SK-N-SH (cell line): Measurements from ENCODE around the gene PROM1.

ENCODE experiments used
- FOXJ3 ChIP-seq: sonication (generic); formaldehyde crosslinking; IDR thresholded peaks from 2 replicates; pipeline ENCODE4 v1.5.1; 2020; ENCODE audit warnings: mild to moderate bottlenecking, missing genetic modification reagents
- GABPA ChIP-seq: IDR thresholded peaks from 2 replicates; pipeline ENCODE4 v1.4.0; 2012; ENCODE audit warnings: low read depth, mild to moderate bottlenecking
- JUND ChIP-seq: IDR thresholded peaks from 2 replicates; pipeline ENCODE4 v1.4.0; 2012
- MEF2A ChIP-seq: IDR thresholded peaks from 2 replicates; pipeline ENCODE4 v1.4.0; 2012; ENCODE audit warnings: low read depth, borderline replicate concordance
- NRF1 ChIP-seq: IDR thresholded peaks from 2 replicates; pipeline ENCODE4 v1.6.1; 2012; ENCODE audit warnings: low read depth, mild to moderate bottlenecking, low read length
- POLR2AphosphoS5 ChIP-seq: IDR thresholded peaks from 2 replicates; pipeline ENCODE4 v1.6.1; 2012; ENCODE audit warnings: low read depth, low read length
- RCOR1 ChIP-seq: fragments of 150-350 bp; IDR thresholded peaks from 2 replicates; pipeline ENCODE4 v1.6.1; 2017; ENCODE audit warnings: antibody characterized with exemption, low read length
- RFX5 ChIP-seq: IDR thresholded peaks from 2 replicates; pipeline ENCODE4 v1.6.1; 2012; ENCODE audit warnings: mild to moderate bottlenecking, improper control_type of control experiment, low read length
- SIN3A ChIP-seq: IDR thresholded peaks from 2 replicates; pipeline ENCODE4 v1.6.1; 2012; ENCODE audit warnings: low read depth, mild to moderate bottlenecking, low read length, moderate library complexity, borderline replicate concordance
- TEAD4 ChIP-seq: IDR thresholded peaks from 2 replicates; pipeline ENCODE4 v1.4.0; 2012; ENCODE audit warnings: mild to moderate bottlenecking, borderline replicate concordance; ENCODE audit not compliant: insufficient read depth
- TF ChIP-seq, protein P1 (sequence below): fragments of 200-600 bp; sonication (generic); IDR thresholded peaks from 2 replicates; pipeline ENCODE4 v1.6.1; 2017; ENCODE audit warnings: antibody characterized with exemption, mild to moderate bottlenecking, moderate library complexity
- TF ChIP-seq, protein P2 (sequence below): fragments of 150-350 bp; IDR thresholded peaks from 2 replicates; pipeline ENCODE4 v1.6.1; 2017; ENCODE audit warnings: antibody characterized with exemption, low read length, low read depth, borderline replicate concordance
- TF ChIP-seq, protein P3 (sequence below): IDR thresholded peaks from 2 replicates; pipeline ENCODE4 v1.6.1; 2012; ENCODE audit warnings: mild to moderate bottlenecking, low read depth, low read length, moderate library complexity

DNA sequence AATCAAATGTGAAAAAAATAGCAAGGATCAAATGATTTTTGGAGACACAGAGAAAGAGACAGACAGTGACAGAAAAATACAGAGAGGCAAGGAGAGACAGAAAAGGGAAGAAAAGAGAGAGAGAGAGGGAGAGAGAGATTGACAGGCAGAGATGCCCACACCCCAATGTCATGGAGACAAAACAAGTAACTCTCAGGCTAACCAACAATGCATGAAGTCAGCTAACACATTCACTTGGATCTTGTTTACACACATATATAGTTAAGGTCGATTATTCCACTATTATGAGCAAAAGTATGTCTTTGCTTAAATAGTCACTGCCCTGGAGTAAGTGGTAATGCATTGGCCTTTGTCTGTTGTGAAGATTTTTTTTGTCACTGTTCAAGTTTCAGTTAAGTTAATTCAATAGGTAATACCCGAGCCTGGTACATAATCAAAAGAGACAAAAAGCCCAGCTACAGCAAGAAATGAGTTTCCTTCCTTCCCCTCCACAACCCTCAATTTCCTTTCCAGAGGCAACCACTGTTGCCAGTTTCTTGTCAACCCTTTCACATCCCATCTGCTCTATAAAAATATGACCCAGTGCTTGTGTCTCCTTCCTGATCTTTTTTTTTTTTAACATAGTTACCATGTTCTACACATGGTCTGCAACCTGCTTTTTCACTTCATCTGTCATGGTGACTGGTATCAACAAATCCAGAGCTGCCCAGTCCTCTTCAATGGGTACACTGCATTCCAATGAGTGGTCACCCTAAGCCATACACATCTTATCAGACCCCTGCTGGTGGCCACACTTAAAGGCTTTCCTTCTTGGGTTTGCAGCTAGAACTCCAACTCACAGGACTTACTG is 52.1 kb downstream of the PROM1 start:
- TF ChIP-seq, protein P1, sequence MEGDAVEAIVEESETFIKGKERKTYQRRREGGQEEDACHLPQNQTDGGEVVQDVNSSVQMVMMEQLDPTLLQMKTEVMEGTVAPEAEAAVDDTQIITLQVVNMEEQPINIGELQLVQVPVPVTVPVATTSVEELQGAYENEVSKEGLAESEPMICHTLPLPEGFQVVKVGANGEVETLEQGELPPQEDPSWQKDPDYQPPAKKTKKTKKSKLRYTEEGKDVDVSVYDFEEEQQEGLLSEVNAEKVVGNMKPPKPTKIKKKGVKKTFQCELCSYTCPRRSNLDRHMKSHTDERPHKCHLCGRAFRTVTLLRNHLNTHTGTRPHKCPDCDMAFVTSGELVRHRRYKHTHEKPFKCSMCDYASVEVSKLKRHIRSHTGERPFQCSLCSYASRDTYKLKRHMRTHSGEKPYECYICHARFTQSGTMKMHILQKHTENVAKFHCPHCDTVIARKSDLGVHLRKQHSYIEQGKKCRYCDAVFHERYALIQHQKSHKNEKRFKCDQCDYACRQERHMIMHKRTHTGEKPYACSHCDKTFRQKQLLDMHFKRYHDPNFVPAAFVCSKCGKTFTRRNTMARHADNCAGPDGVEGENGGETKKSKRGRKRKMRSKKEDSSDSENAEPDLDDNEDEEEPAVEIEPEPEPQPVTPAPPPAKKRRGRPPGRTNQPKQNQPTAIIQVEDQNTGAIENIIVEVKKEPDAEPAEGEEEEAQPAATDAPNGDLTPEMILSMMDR = no peak
- TF ChIP-seq GABPA (no peak), RFX5 (no peak), POLR2AphosphoS5 (no peak), JUND (no peak), NRF1 (no peak), RCOR1 (no peak), MEF2A (no peak), TEAD4 (no peak), FOXJ3 (CRISPR knock-in tag) (no peak), SIN3A (no peak)
- TF ChIP-seq, protein P2, sequence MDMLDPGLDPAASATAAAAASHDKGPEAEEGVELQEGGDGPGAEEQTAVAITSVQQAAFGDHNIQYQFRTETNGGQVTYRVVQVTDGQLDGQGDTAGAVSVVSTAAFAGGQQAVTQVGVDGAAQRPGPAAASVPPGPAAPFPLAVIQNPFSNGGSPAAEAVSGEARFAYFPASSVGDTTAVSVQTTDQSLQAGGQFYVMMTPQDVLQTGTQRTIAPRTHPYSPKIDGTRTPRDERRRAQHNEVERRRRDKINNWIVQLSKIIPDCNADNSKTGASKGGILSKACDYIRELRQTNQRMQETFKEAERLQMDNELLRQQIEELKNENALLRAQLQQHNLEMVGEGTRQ = no peak
- TF ChIP-seq, protein P3, sequence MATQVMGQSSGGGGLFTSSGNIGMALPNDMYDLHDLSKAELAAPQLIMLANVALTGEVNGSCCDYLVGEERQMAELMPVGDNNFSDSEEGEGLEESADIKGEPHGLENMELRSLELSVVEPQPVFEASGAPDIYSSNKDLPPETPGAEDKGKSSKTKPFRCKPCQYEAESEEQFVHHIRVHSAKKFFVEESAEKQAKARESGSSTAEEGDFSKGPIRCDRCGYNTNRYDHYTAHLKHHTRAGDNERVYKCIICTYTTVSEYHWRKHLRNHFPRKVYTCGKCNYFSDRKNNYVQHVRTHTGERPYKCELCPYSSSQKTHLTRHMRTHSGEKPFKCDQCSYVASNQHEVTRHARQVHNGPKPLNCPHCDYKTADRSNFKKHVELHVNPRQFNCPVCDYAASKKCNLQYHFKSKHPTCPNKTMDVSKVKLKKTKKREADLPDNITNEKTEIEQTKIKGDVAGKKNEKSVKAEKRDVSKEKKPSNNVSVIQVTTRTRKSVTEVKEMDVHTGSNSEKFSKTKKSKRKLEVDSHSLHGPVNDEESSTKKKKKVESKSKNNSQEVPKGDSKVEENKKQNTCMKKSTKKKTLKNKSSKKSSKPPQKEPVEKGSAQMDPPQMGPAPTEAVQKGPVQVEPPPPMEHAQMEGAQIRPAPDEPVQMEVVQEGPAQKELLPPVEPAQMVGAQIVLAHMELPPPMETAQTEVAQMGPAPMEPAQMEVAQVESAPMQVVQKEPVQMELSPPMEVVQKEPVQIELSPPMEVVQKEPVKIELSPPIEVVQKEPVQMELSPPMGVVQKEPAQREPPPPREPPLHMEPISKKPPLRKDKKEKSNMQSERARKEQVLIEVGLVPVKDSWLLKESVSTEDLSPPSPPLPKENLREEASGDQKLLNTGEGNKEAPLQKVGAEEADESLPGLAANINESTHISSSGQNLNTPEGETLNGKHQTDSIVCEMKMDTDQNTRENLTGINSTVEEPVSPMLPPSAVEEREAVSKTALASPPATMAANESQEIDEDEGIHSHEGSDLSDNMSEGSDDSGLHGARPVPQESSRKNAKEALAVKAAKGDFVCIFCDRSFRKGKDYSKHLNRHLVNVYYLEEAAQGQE = no peak
